Activated CD4-positive, alpha-beta memory T cell treated with anti-CD3 and anti-CD28 coated beads, Interleukin-2, amount 10 ng/mL, durations not matched to agents 7 days and 5 days (primary cell): ENCODE measurements around the gene XPO4. TPM values are rescaled to one million over a fixed set of nuclear protein-coding genes. Genes with fewer than 3 reads are reported as not detected.

Source experiments
- CTCF ChIA-PET: fragments of 350-600 bp; sonication (Branson Sonifier 250); formaldehyde crosslinking; loops from one replicate; lab custom pipeline; 2021; ENCODE audit warnings: antibody characterized with exemption, inconsistent platforms; lab: Charles Lee
- POLR2A ChIA-PET: fragments of 350-600 bp; sonication (Branson Sonifier 250); formaldehyde crosslinking; loops from one replicate; lab custom pipeline; 2021; ENCODE audit warnings: antibody characterized with exemption; lab: Charles Lee
- DNase-seq: peaks from one replicate; pipeline ENCODE4 v3.0.0-alpha.2; 2020
- H3K27ac Mint-ChIP-seq: one replicate; pipeline ENCODE4 v1.8.0; 2021; ENCODE audit warnings: mild to moderate bottlenecking, mixed read lengths
- H3K27me3 Mint-ChIP-seq: one replicate; pipeline ENCODE4 v1.8.0; 2021; ENCODE audit warnings: mixed read lengths
- H3K36me3 Mint-ChIP-seq: one replicate; pipeline ENCODE4 v1.8.0; 2021; ENCODE audit warnings: low read depth, mixed read lengths
- H3K4me1 Mint-ChIP-seq: one replicate; pipeline ENCODE4 v1.8.0; 2021; ENCODE audit warnings: mixed read lengths
- H3K4me3 Mint-ChIP-seq: one replicate; pipeline ENCODE4 v1.8.0; 2021; ENCODE audit warnings: mild to moderate bottlenecking, mixed read lengths
- H3K9me3 Mint-ChIP-seq: one replicate; pipeline ENCODE4 v1.8.0; 2021; ENCODE audit warnings: mixed read lengths
- total RNA-seq, 2 experiments: library from RNA; stranded (reverse); gene quantifications; one replicate each; pipeline ENCODE4 v1.2.3, GENCODE V29; 2021

Gene XPO4
- total RNA-seq, 2 experiments from 2014 or later: 16.4 to 16.8 TPM

DNA sequence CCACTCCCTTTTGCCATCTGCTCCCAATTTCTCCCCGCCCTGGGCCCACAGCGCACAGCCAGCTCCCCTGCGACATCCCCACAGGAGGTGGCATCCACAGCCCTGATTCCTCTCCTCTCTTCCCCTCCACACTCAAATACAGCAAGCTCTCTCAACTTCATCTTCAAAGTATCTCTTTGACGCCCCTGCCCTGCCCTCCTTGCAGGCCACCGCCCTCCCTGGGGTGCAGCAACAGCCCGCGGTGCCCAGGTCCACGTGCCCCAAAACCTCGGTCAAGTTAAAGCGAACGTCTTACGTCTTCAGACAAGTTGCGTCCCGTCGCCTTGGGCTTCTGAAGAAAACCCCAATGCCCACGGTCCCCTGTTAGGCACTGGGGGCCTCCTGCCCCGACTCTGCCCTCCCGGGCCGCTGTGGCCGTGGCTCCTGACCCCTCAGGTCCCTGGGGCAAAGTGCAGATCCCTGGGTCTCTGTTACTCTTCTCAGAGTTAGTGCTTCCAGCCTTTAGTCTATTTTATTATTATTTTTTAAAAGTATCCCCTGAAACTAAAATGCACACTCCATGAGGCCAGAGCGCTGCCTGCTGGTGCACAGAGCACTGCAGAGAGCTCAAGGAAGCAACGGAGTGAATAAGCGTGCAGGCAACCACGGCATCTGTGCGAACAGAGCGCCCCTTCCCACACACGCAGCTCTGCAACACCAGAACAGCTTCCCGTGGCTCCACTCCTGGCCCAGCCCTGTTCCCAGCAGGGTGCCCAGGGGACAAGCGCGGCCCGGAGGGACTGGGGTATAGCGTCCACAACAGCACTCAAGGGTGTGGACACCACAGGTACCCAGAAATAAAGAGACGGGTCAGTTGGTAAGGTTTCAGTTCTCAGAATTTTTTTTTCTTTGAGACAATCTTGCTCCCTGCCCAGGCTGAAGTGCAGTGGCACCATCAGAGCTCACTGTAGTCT is 172.6 kb downstream of the XPO4 start:
- Mint-ChIP-seq H3K27ac (no peak overlapping the region), H3K4me3 (no peak overlapping the region), H3K9me3 (no peaks in the 10 kb centered on the region), H3K36me3 (no peaks in the 10 kb centered on the region), H3K27me3 (no peaks in the 10 kb centered on the region), H3K4me1 (no peaks in the 10 kb centered on the region)
- DNase-seq: no peak
- CTCF ChIA-PET: no interaction called here
- POLR2A ChIA-PET: no interaction called here

DNA sequence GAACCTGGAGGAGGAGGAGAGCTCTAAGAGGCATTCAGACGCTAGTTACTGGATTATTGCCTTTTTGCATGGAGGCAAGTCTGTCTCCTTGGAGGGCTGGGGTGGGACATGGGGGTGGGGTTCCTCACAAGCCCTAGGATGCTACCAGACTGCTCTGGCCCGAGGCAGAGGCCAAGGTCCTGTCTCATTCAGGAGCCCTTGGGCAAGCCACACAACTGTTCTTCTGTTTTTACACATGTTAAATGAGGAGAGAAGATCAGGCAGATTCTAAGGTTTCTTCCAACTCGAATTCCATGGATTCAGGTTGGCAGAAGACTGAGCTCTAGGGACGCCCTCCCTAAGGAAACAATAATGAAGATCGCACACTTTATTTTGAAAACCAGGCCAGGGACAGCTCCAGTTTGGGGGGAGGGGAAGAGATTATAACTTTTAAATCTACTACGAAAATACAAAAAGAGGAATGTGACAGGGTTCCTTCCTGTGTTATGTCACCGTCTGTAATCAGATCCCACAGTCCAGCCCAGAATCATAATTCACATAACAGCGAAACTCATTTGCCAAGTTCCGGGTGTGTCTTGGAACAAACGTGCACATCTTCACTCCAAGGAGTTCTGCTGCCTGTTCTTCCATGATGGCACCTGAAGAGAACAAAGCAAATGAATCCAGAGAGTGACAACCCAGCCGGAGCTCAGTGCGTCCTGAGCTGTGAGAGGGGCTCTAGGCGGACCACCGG is 173.8 kb downstream of the XPO4 start:
- Mint-ChIP-seq H3K27ac (no peak overlapping the region), H3K36me3 (no peaks in the 10 kb centered on the region), H3K4me3 (no peak overlapping the region), H3K9me3 (no peaks in the 10 kb centered on the region), H3K4me1 (no peaks in the 10 kb centered on the region), H3K27me3 (no peaks in the 10 kb centered on the region)
- DNase-seq: no peak
- CTCF ChIA-PET: no interaction called here
- POLR2A ChIA-PET: no interaction called here

DNA sequence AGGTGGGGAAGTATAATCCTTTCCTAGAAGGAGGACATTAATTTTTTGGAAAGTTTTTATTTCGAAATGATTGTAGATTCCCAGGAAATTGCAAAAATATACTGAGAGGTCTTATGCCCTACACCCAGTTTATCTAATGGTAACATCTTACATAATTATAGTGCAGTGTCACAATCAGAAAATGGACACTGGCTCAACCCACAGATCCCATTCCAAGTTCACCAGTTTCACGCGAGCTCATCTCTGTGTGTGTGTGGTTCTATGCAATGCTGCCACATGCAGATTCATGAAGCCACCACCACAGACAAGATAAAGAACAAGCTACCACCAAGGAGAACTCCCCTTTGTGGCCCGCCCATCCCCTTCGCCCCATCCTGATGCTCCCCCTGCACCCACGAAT is 174.7 kb downstream of the XPO4 start:
- CTCF ChIA-PET: no interaction called here
- H3K4me1 Mint-ChIP-seq: no peaks in the 10 kb centered on the region
- no peak for DNase-seq
- no peaks in the 10 kb centered on the region for H3K36me3 Mint-ChIP-seq
- POLR2A ChIA-PET: no interaction called here
- no peak overlapping the region for H3K27ac Mint-ChIP-seq
- H3K9me3 Mint-ChIP-seq: no peaks in the 10 kb centered on the region
- H3K4me3 Mint-ChIP-seq: no peak overlapping the region
- peaks cover 4% of the 10 kb centered on the region for H3K27me3 Mint-ChIP-seq

Other genes with a start within 250 kb of the XPO4 start
- not detected for gene IL17D, start 199.0 kb downstream of the XPO4 start, total RNA-seq
- gene EEF1AKMT1, start 128.8 kb downstream of the XPO4 start, total RNA-seq: 1 to 10 TPM; 7.9 TPM
- gene LATS2, start 158.8 kb upstream of the XPO4 start, total RNA-seq: 10 to 100 TPM; 11.2 to 11.8 TPM
- gene SAP18, start 237.4 kb upstream of the XPO4 start, total RNA-seq: 100 to 1,000 TPM; 183 to 193 TPM